M059J (cell line): ENCODE results near the gene SKI. TPM values are rescaled to one million over a fixed set of nuclear protein-coding genes. Genes with fewer than 3 reads are reported as not detected.
"Not testable (repeated sequence)": the region's sequence is repeated elsewhere in the genome, so short reads cannot be mapped to it uniquely, and the experiment has no call there.

Experiments used
- DNase-seq: peaks from one replicate; pipeline ENCODE4 v3.0.0-alpha.2; 2012; ENCODE audit warnings: low read depth
- total RNA-seq: library from RNA; depleted of rRNA; stranded (reverse); fragments of >200 nt; shearing (Covaris generic); gene quantifications from 2 replicates; pipeline ENCODE4 v1.2.3, GENCODE V29; 2014

Gene SKI
- total RNA-seq, 1 experiment from 2014 or later: 13.8 TPM

GRCh38 chr1:2291577-2291976 lies 63.5 kb downstream of the SKI start:
- peak; percentile 11 for DNase-seq

GRCh38 chr1:2292725-2293450 lies 64.8 kb downstream of the SKI start:
- DNase-seq: no peak

DNA sequence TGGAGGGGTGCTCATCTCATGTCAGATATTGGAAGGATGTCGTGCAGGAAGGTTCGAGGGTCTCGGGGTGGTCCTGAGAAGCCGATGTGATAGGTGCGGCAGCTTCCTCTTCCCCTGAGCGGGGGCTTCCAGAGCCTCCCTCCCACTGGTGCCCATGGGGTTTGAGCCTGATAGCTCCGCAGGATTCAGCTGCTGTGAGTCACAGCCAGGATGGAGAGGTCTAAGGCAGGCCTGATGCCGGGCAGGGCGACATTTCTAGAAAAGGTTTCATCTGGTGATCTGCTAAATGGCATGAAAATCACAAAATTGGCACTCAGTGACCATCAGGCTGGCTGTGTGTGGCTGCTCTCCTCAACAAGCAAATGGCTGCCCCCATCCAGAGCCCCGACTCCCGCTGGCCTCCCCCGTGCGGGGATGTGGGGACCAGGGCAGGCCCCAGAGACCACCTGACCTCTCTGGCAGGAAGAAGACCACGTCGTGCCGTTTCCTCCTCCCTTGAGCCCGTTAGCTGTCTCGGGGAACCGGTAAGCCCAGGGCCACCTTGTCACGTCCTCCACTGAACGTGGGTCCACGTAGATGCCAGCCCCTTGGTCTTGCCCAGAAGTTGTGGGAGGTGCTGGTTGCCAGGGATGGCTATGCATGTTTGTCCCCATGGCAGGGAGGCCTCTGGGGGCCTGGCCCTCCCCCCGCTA lies 66.1 kb downstream of the SKI start:
- no peak for DNase-seq

DNA sequence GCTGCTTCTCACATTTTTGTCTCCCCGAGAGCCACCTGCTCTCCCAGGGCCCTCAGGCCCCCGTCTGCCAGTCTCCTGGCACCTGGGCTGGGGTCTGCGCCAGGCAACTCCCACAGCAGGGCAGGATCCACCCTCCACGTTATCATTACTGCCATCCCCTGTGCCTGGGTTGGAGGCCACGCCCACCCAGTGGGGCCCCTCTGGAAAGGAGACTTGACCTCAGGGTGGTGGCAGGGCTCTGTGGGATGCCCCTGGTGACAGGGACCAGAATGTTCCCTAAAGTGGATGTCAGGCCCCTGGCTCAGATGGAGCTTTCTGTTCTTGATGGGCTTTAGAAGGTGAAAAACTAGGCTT lies 66.6 kb downstream of the SKI start:
- no peak for DNase-seq

GRCh38 chr1:2295526-2295925 lies 67.4 kb downstream of the SKI start:
- DNase-seq: no peak

GRCh38 chr1:2296211-2296610 lies 68.1 kb downstream of the SKI start:
- DNase-seq: not testable (repeated sequence)

DNA sequence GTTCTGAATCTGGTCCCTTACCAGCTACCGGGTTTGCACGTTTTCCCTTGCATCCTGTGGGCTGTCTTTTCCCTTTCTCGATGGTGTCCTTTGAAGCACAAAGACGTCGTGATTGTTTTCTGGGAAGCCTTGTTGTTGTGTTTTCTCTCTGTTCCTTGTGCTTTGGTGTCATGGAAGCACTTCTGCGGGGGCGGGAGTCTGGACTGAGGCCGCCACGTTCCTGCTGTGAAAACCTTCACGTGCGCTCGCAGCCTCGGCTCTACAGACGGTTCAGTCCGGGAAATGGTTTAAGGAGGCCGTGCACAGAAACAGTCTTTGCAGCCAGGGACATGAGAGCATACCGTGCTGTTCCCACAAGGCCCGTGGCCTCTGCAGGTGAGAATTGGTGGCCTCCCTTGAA lies 68.5 kb downstream of the SKI start:
- no peak for DNase-seq

- DNase-seq: no peak
These were observed 69.3 kb downstream of the SKI start for GRCh38 chr1:2297246-2298011.

DNA sequence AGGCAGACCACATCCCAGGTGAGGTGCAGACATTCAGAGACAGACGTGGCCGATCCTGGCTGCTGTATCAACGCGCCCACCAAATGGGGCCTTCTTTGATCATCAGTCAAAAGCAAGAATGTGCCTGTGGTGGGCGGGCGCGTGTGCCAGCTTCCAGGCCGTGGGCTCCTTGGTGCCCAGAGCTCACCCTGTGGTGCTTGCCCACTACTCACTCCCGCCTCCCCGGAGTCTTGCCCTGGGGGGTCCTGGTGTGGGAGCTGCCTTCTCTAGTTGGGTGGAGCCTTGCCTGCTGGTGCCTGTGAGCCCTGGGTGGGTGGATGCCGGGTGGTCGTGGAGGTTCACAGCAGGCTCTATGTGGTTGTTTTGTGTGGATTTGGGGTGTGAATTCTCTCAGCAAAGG lies 70.6 kb downstream of the SKI start:
- DNase-seq: no peak

DNA sequence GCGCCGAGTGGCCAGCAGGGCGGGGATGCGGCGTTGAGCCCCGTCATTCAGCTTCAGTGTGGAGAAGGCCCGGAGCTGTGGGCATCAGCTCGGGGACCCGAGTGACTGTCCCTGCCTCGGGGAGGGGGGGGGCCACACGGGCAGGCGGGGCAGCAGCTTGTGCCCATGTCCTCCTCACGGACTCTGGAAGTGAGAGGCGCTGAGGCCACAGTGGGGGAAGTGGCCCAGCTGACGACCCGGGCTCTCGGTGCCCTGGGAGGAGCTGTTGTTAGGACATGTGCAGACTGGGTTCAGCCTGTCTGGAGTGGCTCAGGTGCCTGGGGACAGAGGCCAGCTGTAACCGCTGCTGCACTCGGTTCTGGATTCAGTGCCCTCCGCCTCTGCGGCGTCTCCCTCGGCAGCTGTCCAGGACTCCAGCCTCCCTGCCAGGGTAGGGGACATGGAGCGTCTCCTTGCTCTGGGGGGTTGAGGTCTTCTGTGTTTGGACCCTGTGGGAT lies 71.1 kb downstream of the SKI start:
- DNase-seq: no peak

DNA sequence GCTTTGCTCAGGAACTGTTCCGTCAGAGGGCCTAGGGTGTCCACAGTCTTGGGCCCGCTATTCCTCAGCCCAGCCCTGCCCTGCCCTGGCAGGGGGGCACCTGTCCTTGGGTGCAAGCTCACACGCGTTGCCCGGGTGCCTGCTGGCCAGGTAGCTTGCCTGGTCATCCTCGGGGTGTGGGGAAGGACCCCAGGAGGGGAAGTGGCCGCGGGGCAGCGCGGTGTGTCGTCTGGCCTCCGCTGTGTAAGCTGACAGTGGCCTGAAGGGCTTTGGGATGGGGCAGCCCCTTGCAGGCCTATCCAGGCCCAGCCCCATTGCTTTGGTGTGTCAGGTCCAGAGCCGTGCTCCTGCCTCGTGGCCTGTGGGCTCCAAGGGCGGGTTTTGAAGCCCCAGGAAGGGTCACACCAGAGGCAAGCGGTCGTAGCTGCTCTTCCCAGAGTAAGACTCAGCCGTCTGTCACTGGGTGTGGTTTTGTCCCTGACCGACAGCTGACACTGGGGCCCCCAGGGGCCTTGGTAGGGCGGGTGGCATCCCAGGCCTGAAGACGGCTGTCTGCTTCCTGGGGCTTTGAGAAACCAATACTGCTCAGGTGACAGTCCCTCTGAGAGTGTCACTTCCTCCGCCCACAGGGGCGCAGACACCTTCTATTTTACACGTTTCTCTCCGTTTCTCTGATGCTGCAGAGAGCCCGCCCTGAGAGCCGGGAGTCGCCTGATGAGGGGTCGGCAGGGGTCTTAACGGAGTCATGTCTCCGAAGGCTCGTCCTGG lies 72.1 kb downstream of the SKI start:
- DNase-seq: no peak

- no peak for DNase-seq
These were observed 72.9 kb downstream of the SKI start for GRCh38 chr1:2300851-2301606.

- DNase-seq: no peak
These were observed 73.6 kb downstream of the SKI start for GRCh38 chr1:2301607-2302291.

- no peak for DNase-seq
These were observed 74.3 kb downstream of the SKI start for GRCh38 chr1:2302292-2302925.

GRCh38 chr1:2303016-2303775 lies 75.1 kb downstream of the SKI start:
- no peak for DNase-seq

- DNase-seq: no peak
These were observed 75.7 kb downstream of the SKI start for GRCh38 chr1:2303781-2304180.

DNA sequence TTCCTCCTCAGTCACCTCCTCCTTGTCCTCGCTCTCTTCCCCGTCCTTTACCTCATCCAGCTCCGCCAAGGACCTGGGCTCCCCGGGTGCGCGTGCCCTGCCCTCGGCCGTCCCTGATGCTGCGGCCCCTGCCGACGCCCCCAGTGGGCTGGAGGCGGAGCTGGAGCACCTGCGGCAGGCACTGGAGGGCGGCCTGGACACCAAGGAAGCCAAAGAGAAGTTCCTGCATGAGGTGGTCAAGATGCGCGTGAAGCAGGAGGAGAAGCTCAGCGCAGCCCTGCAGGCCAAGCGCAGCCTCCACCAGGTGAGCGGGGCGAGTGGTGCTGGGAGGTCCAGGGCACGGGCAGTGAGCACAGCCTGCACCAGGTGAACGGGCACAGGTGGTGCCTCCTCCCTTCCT lies 76.2 kb downstream of the SKI start:
- no peak for DNase-seq

DNA sequence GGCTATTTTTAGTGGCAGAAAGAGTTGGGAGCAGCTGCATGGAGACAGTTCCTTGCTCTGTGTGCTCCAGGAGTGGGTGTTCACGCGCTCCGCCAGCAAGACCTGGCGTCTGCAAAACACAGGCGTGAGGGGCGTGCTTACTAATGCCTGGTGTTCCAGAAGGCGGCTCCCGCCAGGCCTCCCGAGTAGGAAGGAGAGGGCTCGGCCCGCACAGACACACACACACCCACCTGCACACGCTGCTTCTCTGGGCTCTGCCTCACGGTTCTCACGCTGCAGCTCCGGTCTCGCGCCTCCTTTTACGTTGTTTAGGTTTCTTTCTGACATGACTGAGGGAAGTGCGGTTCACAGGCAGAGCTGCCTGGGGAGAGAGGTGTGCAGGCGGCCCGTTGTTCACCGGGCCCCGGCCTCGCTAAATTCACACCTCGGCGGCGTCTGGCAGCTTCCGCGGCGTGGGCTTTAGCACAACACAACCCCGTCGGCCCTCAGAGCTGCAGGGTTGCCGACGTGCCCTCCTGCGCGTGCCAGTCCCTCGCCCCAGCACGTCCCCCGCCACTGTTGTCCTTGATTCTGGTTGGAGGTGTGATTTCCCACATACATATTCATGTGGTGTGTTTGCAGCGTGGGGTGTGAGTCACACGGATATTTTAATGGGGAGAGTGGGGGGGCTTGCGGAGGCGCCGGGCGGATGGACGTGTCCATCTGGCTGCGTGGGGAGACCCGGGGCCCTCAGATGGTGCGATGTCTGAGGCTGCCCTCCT lies 77.0 kb downstream of the SKI start:
- DNase-seq: no peak
